GM12878 (cell line): ENCODE measurements around the gene UBA5. TPM values are rescaled to one million over a fixed set of nuclear protein-coding genes. Genes with fewer than 3 reads are reported as not detected.

Experiments
- CUX1 ChIP-seq: IDR thresholded peaks from 2 replicates; pipeline ENCODE4 v1.6.1; 2012; ENCODE audit warnings: improper control_type of control experiment, low read depth, low read length; ENCODE audit not compliant: insufficient replicate concordance
- IRF3 ChIP-seq: fragments of 450-650 bp; IDR thresholded peaks from 2 replicates; pipeline ENCODE4 v1.6.1; 2014; ENCODE audit warnings: mild to moderate bottlenecking
- polyA plus RNA-seq, 11 experiments: library from polyadenylated mRNA; depleted of rRNA in 4 of 11; unstranded in 6 of 11; stranded (reverse) in 5 of 11; fragments of >200 nt; fragmentation: Nextera tagmentation in 4 of 11; fragmentation: Illumina TruSeq in 1 of 11; extraction: Ambion mirVana in 4 of 11; extraction: Trizol in 1 of 11; gene quantifications; 1 replicate in 1 of 11; 2 replicates in 10 of 11; pipeline versions ENCODE4 v1.2.1 to v1.2.3, GENCODE V29; 2011 to 2016; ENCODE audit warnings: inconsistent platforms in 2 of 11, missing spikeins in 2 of 11, low read depth in 1 of 11
- total RNA-seq, 4 experiments: library from RNA; depleted of rRNA in 3 of 4; stranded (reverse); fragments of >200 nt in 3 of 4; fragmentation: Illumina TruSeq in 1 of 4; extraction: Trizol in 1 of 4; gene quantifications; 2 replicates each; pipeline versions ENCODE4 v1.2.1 to v1.2.3, GENCODE V29; 2013 to 2021

Gene UBA5
- total and polyA plus RNA-seq, 10 of the 15 experiments (the other 5 are each of a cell fraction or from before 2014, with no cell fraction given): 10.2 to 62.1 (median 43.8) TPM

- TF ChIP-seq CUX1 (no peak), IRF3 (no peak)
Measured at GRCh38 chr3:132723024-132723950, 63.2 kb downstream of the UBA5 start (continued).
